ENCODE data around the gene ACADVL.

- TF ChIP-seq CTCF (IDR thresholded peaks at IDR 0.05; ENCODE audit: low read length), result no peak
- no peak for TF ChIP-seq EZH2 (IDR thresholded peaks at IDR 0.05; ENCODE audit: borderline replicate concordance, low read length)
Observed at GRCh38 chr17:7196651-7197401, 22.9 kb upstream of the ACADVL start.

Measured in OCI-LY1 (cell line).